Measurements from ENCODE around the gene SLX4IP. TPM values are rescaled to one million over a fixed set of nuclear protein-coding genes. Genes with fewer than 3 reads are reported as not detected.
"Not testable (repeated sequence)": the region's sequence is repeated elsewhere in the genome, so short reads cannot be mapped to it uniquely, and the experiment has no call there.

SLX4IP gene
- total and polyA plus RNA-seq, 2 of the 13 experiments (the other 11 are each of a cell fraction or from before 2014, with no cell fraction given), result 3.6 to 7.3 TPM

GRCh38 chr20:10617549-10618133 is 182.5 kb downstream of the SLX4IP start:
- BruUV-seq (replicated peaks); intact Hi-C loops (cut with micrococcal nuclease; ENCODE audit: unreplicated experiment); H3K4me2 ChIP-seq (ENCODE audit: low read depth, low read length); H3K4me3 ChIP-seq (replicated peaks in 1 of 3; ENCODE audit: insufficient read depth in 1 of 3, low read depth in 2 of 3, low read length in 3 of 3); H3K27me3 ChIP-seq (ENCODE audit: control insufficient read depth in 1 of 2, insufficient read depth in 2 of 2, low read length in 2 of 2); H3K36me3 ChIP-seq (replicated peaks in 1 of 2; ENCODE audit: control insufficient read depth in 1 of 2, insufficient read depth in 2 of 2, low read length in 2 of 2); H2AFZ ChIP-seq (ENCODE audit: low read length); CTCF ChIA-PET (ENCODE audit: low intra/inter-chr PET ratio, low total read pairs); in situ Hi-C loops (cut with HindIII; ENCODE audit: extremely low pct_ligation_motif_present, low pct_unique_long_range_greater_than_20kb); H3K9ac ChIP-seq (ENCODE audit: insufficient read depth, low read depth, low read length); FAIRE-seq; H3K9me3 ChIP-seq (ENCODE audit: low read length); H4K20me1 ChIP-seq (ENCODE audit: insufficient read depth, low read length); H3K79me2 ChIP-seq (ENCODE audit: insufficient read depth, low read length): not testable (repeated sequence)
- peak; percentile 82 for ATAC-seq
- H3K27ac ChIP-seq (ENCODE audit: extremely low read length, insufficient read depth, low read length), result peak overlapping the region; percentile 49
- peak; percentile 77 for DNase-seq (ENCODE audit: low spot score)
- POLR2A ChIA-PET, result interaction anchor here (0.8 to 1.5 kb wide), 5 partner anchors 12 to 183 kb away, joined by 3 to 6 read pairs (median 4); partner anchors contain the start of genes JAG1 and SLX4IP
- 74% methylated on average over 4 of the region's 4 CpGs for WGBS (ENCODE audit: low lambda C conversion rate)
- H3K4me1 ChIP-seq (ENCODE audit: insufficient read depth, low read length), result peaks cover 35% of the 10 kb centered on the region
- TF ChIP-seq PAXIP1 (CRISPR knock-in tag; conservative IDR thresholded peaks at IDR 0.05) (0 out of 2 replicates have a peak, but pooled peaks have one; percentile 16), STAT6 (CRISPR knock-in tag; IDR thresholded peaks at IDR 0.05; ENCODE audit: borderline replicate concordance) (peak; percentile 80; the same call in 1 of the 2 replicates), ZFP90 (CRISPR knock-in tag; IDR thresholded peaks at IDR 0.05; ENCODE audit: borderline replicate concordance) (peak; percentile 15; the same call in 1 of the 2 replicates), RXRA (CRISPR knock-in tag; IDR thresholded peaks at IDR 0.05) (peak; percentile 25; the same call in 1 of the 2 replicates), ZNF574 (CRISPR knock-in tag; IDR thresholded peaks at IDR 0.05) (peak; percentile 7; the same call in 1 of the 2 replicates), NR2F6 (IDR thresholded peaks at IDR 0.05) (peak; percentile 94), NR2F6 (CRISPR knock-in tag; IDR thresholded peaks at IDR 0.05) (peak; percentile 96), ZMYM4 (CRISPR knock-in tag; IDR thresholded peaks at IDR 0.05) (peak; percentile 80; the same call in 1 of the 2 replicates), ZGPAT (CRISPR knock-in tag; IDR thresholded peaks at IDR 0.05) (0 out of 2 replicates have a peak, but pooled peaks have one; percentile 38), MYC (CRISPR knock-in tag; IDR thresholded peaks at IDR 0.05; ENCODE audit: borderline replicate concordance) (0 out of 2 replicates have a peak, but pooled peaks have one; percentile 24), TBX2 (CRISPR knock-in tag; IDR thresholded peaks at IDR 0.05; ENCODE audit: borderline replicate concordance) (peak; percentile 54; the same call in 1 of the 2 replicates)
